AG04450 (cell line): Measurements from ENCODE around the gene UBL7. TPM values are rescaled to one million over a fixed set of nuclear protein-coding genes. Genes with fewer than 3 reads are reported as not detected.

Experiments
- CTCF ChIA-PET: fragments of 300-600, 350-600 bp; formaldehyde crosslinking; extraction: SDS; loops from one replicate; lab custom pipeline; 2022; ENCODE audit warnings: antibody characterized with exemption, inconsistent platforms; lab: Charles Lee
- POLR2A ChIA-PET: fragments of 350-600 bp; formaldehyde crosslinking; extraction: SDS; loops from one replicate; lab custom pipeline; 2021; ENCODE audit warnings: antibody characterized with exemption, inconsistent platforms; lab: Yijun Ruan, JAX
- DNase-seq: peaks from one replicate; pipeline ENCODE4 v3.0.0-alpha.2; 2011; ENCODE audit warnings: low read depth, low spot score
- H3K27ac ChIP-seq: one replicate; pipeline ENCODE4 v1.5.1; 2012; ENCODE audit warnings: low read depth, low read length, control low read depth
- H3K27me3 ChIP-seq: one replicate; pipeline ENCODE4 v1.6.0; 2012; ENCODE audit warnings: low read length; ENCODE audit not compliant: control insufficient read depth, insufficient read depth
- H3K4me3 ChIP-seq: 2 replicates; pipeline ENCODE4 v1.5.1; 2011; ENCODE audit warnings: mild to moderate bottlenecking, low read depth, low read length, control low read depth
- H3K9me3 ChIP-seq: 2 replicates; pipeline ENCODE4 v1.5.1; 2012; ENCODE audit warnings: low read length; ENCODE audit not compliant: control insufficient read depth, insufficient read depth
- polyA plus RNA-seq: library from polyadenylated mRNA; depleted of rRNA; stranded (reverse); fragments of >200 nt; gene quantifications from 2 replicates; pipeline ENCODE4 v1.2.3, GENCODE V29; 2011
- TF ChIP-seq, protein P1 (sequence below): IDR thresholded peaks from 2 replicates; pipeline ENCODE4 v1.5.1; 2011; ENCODE audit warnings: low read depth, low read length, control low read depth, inconsistent platforms

UBL7 gene
- polyA plus RNA-seq, 1 experiment: 76.6 TPM

DNA sequence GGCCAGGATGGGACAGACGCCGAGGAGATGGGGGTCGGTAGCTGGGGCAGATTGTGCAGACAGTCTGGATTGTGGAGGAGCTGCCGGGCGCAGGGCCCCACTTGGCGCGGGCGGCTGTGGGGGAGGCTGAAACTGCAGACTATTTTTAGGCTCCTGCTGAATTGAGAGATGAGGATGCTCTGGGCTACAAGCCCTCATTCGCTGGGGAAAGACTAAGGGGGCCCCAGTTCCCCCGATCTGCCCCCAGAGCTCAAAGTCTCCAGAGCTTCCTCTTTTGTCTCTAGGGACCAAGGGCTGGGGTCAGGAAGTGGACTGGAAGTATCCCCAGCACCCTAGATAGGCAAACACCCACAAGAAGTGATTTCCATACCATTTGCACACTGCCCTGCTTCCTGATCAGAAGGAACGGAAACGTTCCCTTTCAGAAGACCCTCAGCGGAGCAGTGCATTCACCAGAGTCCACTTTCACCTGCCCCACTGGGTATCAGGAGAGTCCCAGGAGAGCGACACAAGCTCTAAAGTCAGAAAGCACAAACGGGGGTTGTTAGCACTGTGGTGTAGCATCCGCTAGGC lies 56.9 kb downstream of the UBL7 start:
- no peaks in the 10 kb centered on the region for H3K27me3 ChIP-seq
- H3K4me3 ChIP-seq: no peak overlapping the region
- no peak overlapping the region for H3K27ac ChIP-seq
- POLR2A ChIA-PET: no interaction called here
- no peak for DNase-seq
- no peaks in the 10 kb centered on the region for H3K9me3 ChIP-seq
- TF ChIP-seq, protein P1, sequence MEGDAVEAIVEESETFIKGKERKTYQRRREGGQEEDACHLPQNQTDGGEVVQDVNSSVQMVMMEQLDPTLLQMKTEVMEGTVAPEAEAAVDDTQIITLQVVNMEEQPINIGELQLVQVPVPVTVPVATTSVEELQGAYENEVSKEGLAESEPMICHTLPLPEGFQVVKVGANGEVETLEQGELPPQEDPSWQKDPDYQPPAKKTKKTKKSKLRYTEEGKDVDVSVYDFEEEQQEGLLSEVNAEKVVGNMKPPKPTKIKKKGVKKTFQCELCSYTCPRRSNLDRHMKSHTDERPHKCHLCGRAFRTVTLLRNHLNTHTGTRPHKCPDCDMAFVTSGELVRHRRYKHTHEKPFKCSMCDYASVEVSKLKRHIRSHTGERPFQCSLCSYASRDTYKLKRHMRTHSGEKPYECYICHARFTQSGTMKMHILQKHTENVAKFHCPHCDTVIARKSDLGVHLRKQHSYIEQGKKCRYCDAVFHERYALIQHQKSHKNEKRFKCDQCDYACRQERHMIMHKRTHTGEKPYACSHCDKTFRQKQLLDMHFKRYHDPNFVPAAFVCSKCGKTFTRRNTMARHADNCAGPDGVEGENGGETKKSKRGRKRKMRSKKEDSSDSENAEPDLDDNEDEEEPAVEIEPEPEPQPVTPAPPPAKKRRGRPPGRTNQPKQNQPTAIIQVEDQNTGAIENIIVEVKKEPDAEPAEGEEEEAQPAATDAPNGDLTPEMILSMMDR: no peak
- CTCF ChIA-PET: interaction anchor here (0.9 to 2.4 kb wide), 2 partner anchors 22 to 34 kb away, joined by 6 read pairs; no protein-coding TSS in a partner anchor

DNA sequence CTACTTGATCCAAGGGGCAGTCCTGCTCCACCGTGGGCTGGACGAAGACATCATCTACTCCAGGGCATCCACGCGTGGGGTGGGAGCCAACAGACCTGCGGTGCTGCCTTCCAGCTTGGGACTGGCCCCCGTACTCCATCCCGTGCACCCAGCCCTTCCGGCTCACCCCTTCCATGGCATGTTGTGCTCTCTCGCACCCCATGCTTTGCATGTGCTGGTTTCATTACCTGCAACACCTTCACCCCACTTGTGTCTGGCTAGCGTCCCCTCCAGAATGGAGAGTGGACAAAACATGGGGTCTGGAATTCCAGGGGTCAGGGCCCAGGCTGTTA lies 57.4 kb downstream of the UBL7 start:
- no peak overlapping the region for H3K27ac ChIP-seq
- DNase-seq: no peak

DNA sequence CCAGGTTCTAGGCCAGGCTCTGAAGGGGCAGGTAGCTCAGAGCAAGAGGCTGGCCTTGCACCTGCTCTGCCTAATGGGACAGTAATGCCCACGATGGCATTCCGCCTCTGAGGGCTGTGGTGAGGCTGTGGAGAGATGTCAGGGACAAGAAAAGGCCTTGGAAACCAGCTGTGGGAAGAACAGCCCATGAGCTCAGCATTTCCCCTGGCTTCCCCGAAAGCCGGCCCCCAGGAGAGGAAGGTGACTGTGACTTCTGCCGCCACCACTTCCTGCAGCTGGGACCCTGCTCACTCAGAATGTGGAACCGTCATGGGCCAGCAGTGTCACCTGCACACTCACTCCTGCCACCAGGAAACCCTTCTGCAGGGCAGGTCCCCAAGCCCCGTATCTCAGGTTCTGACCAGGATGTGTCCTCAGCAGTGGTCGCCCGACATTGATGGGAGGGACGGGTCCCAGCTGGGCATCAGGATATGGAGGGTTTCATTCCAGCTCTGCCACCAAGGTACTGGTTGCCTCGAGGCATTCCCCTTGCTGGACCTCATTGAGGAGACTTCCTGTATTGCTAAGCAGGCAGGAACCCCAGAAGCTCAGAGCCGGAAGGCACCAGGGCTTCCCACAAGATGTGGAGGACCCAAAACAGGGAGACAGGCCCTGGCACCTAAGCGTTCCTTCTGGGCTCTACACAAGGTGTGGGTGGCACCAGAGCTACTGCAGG lies 57.9 kb downstream of the UBL7 start:
- Histone ChIP-seq H3K4me3 (no peak overlapping the region), H3K9me3 (no peaks in the 10 kb centered on the region), H3K27ac (no peak overlapping the region), H3K27me3 (no peaks in the 10 kb centered on the region)
- POLR2A ChIA-PET: no interaction called here
- TF ChIP-seq, protein P1: no peak
- CTCF ChIA-PET: interaction anchor here (0.6 to 2.4 kb wide), 3 partner anchors 21 to 355 kb away, joined by 5 to 6 read pairs (median 5); no protein-coding TSS in a partner anchor
- no peak for DNase-seq

More for the DNA sequence above, 57.4 kb downstream of the UBL7 start:
- POLR2A ChIA-PET: no interaction called here
- CTCF ChIA-PET: interaction anchor here (0.9 to 2.4 kb wide), 2 partner anchors 21 to 35 kb away, joined by 6 read pairs; no protein-coding TSS in a partner anchor
- Histone ChIP-seq H3K4me3 (no peak overlapping the region), H3K9me3 (no peaks in the 10 kb centered on the region), H3K27me3 (no peaks in the 10 kb centered on the region)
- TF ChIP-seq, protein P1: no peak

DNA sequence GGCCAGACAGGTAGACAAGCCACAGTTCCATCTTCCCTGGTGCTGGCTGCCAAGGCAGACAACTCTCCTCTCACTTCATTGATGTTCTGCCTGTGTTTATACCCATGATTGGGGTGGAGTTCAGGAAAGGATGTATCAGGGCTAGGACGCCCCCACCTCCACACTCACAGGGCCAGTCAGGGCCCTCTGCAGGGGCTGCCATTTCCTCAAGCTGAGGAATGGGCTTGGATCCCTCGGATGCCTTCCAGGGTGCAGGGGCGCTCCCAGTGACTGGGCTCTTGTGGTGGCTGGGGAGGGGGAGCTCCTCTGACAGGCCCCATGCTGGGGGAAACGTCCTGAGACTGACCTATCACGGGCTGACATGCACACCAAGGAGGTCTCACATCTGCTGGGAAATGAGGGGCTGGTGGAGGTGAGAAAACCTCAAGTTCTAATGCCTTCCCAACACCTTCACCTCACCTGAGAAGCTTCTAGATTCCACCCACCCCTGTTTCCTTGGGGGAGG lies 58.6 kb downstream of the UBL7 start:
- ChIA-PET CTCF (interaction anchor here (1.1 to 2.4 kb wide), 2 partner anchors 20 to 36 kb away, joined by 5 to 6 read pairs; no protein-coding TSS in a partner anchor), POLR2A (no interaction called here)

More for the DNA sequence above, 58.6 kb downstream of the UBL7 start:
- H3K27me3 ChIP-seq: no peaks in the 10 kb centered on the region
- no peak overlapping the region for H3K27ac ChIP-seq
- TF ChIP-seq, protein P1: no peak
- DNase-seq: no peak
- no peak overlapping the region for H3K4me3 ChIP-seq
- H3K9me3 ChIP-seq: no peaks in the 10 kb centered on the region
